SK-N-MC (cell line): ENCODE data around the gene MGMT.

Source experiments
- EZH2 ChIP-seq: fragments of 200-600 bp; sonication (generic); IDR thresholded peaks from one replicate; pipeline ENCODE4 v1.6.1; 2017; ENCODE audit warnings: antibody characterized with exemption
- POLR2AphosphoS5 ChIP-seq: IDR thresholded peaks from 2 replicates; pipeline ENCODE4 v1.6.1; 2012; ENCODE audit warnings: mild to moderate bottlenecking, low read depth, low read length, borderline replicate concordance

GRCh38 chr10:129464251-129464650, 2.8 kb upstream of the MGMT start:
- TF ChIP-seq POLR2AphosphoS5 (no peak), EZH2 (no peak)
